Kasumi-1 (cell line): Measurements from ENCODE around the gene CA9.

ENCODE experiments used
- DNase-seq, 2 experiments: peaks; one replicate each; lab custom pipeline; 2025; lab: John Stamatoyannopoulos, UW

The CA9 gene

DNA sequence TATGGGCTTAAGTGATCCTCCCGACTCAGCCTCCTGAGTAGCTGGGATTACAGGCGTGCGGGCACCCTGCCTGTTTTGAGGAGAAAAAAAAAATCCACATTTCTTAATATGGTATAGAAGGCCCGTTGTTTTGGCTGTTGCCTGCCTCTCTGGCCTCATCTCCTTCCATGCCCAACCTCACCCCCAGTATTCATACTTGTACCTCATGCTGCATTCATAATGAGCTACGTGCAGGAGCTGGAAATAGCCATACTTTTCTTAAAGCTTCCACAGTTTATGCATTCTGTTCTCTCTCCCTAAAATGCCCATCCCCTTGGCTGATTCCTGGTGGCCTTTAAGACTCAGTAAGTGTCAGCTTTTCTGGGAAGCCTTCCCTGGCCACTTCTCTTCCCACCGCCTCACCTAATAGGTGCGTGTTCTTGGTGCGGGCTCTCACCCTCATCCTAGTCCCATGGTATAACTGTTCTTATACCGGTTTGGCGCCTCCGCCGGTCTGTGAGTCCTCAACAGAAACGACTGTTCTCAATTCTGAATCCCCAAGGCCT, 18.1 kb downstream of the CA9 start:
- no peak for DNase-seq

DNA sequence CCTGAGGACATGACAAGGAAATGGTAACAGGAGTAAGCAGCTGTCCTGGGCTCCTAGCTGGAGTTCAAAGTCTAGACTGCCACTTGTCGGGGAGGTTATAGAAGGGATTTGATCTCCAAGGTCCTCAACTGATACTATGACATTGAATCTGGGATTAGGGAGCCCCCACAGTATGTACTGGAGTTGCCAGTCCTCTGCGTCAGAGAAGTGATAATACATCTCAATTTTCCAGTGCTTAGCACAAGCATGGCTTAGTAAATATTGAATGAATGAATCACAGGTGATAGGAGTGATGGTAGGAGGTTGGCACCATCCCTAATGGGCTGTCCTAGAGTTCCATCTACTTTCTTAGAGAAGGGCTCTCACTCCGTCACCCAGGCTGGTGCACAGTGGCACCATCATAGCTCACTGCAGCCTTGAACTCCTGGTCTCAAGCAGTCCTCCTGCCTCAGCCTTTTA, 22.2 kb downstream of the CA9 start:
- no peak for DNase-seq

DNA sequence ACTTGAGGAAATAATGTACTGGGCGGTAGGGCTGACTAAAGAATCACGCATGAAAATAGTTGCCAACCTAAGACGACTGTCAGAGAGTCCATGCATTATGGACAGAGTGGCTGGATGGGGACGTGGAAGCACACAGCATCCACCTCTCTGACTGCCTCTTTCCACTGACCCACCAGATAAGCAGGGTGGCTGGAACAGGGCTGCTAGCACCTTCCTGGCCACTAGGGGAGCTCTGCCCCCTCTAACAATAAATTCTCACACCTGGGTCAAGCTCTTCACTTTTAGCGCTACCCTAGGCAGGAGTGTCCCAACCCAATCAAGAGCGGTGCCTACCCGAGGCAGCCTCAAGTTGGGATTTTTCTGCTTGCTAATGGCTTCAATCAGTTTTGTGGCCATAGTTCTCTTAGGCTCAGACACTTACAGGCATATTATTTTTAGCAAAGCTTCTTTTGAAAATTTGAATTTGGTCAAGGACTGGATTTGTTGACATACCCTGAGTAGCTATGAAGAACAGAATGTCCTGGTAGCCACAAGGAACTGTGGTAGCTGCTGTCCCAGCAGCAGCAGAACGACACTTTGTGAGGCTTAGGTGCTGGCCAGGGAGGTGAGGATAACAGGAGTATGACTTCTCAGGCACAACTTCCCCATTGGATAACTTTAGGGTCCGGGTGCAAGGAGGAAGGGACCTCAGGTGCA, 22.9 kb downstream of the CA9 start:
- DNase-seq, result peak; percentile 27 to 47

DNA sequence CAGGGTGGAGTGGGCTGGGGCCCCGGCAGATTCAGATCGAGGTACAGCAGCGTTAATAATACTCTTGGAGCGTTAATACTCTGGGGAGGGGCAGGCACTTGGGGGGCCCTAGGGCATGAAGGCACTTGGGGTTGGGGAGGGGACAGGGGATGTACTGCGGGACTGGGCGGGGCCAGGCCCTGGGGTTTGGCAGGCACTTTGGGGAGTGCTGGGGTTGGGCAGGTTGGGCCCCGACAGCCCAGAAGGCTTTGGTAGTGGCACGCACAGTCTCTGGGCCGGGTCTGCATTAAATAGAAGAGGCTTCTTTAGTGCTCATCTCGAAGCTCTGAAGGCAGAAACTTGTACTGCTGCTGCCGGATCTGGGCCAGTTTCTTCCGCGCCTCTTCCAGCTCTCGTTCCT, 23.8 kb downstream of the CA9 start:
- no peak for DNase-seq

DNA sequence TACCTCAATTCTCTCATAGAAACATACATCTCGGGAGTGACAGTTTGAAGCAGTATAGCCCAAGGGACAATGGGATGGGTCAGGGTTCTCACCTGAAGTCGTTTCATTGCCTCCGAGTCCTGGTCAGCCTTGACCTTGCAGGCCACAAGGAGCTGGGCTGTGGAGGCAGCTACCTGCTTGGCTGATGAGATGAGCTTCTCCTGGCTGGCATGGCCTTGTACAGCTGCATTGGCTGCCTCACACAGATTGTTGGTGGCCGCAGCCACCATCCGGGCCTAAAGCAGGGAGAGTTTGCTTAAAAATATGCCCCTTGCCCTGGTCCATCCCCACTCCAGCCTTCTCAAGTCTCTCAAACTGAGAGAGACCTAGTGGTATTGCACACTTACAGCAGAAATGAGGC, 24.5 kb downstream of the CA9 start:
- no peak for DNase-seq

DNA sequence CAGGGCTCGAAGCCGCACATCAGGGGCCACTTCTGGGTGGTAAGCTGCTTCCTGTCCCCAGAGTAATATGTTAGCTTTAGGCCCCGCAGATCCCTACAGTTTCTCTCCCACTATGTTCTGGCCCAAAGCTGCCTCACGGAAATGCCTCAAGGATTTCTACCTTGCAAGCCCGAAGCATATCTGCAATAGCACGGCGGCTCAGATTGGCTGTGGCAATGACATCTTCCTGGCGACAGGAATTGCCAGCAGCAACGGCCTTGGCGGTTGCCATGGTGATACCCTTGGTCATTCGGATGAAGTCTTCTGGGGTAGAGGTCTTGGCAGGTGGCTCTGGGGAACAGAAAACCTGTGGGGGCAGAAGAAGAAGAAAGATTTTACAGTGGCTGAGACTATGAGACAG, 26.3 kb downstream of the CA9 start:
- DNase-seq, result no peak

DNA sequence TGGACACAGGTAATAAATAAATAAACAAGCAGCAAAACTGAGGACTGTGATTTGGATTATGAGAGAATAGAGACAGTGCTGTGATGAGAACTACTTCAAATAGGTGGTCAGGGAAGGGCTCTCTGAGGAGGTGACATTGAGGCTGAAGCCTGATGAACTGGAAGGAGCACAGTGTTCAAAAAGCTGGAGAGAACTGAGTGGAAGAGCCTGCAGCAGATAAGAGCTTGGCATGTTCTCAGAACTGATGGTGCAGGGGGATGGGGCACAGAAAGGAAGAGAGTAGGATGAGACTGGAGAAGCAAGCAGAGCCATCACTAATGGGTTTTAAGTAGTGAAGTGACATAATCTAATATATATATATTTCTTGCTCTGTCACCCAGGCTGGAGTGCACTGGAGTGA, 27.2 kb downstream of the CA9 start:
- DNase-seq, result no peak

DNA sequence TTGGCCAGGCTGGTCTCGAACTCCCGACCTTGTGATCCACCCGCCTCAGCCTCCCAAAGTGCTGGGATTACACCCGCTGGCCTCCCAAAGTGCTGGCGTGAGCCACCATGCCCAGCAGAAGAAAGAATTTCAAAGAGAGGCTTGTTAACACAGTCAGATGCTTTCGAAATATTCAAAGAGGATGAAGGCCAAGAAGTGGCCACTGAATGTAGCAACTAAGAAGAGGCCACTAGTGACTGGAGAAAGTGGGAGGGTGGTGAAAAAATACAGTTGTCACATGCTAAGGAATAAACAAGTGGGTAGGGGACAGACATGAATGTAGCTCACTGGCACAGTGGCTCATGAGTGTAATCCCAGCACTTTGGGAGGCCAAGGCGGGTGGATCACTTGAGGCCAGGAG, 29.0 kb downstream of the CA9 start:
- no peak for DNase-seq

DNA sequence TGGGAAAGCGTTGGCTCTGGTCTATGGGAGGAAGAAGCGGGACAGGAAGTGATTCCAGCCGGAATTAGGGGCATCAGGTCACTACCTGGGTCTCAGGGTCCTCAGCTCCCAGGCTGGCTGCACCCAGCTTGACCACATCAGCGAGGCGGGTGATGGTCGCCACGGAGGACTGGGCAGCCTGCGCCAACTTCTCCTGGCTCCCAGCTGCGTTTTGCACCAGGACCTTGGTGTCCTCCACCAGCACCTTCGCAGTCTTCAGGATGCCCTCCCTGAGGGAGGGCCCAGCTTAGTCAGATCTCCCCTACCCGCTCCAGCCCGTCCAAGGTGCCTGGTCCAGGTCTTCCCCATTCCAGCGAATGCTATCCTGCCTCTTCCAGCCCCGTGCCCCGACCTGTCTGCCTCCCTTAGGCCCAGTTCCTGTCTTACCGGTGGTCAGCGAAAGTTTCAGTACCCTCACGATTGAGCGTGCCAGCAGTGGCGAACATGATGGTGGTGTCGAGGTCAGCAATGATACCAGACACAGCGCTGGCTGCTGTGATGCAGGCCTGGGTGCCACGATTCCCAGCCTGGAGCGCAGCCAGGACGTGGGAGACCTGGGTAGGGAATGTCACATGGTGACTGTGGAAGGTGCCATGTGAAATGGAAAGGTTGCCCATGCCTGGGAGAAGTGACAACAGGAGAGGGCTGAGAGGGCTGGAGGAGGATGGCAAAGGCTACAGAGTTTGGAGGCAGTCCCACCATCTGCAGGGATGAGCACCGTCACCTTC, 30.4 kb downstream of the CA9 start:
- DNase-seq, result no peak

DNA sequence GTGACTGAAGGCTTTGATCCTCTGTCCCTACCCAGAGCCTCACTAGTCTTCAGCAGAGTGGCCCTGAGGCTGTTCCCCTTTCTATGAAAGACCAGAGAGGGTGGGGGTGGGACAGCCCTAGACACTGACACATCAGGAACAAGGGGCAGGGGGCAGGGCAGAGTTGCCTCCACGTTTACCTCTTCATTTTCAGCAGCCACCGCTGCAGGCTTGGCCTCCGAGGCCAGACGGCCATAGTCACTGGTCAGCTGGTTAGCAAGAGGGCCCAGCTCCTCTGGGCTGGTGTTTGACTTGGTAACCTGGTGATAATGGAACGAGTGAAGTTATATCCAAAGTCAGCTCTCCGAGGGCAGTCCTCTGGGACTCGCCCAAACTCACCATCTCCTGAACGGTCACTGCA, 31.6 kb downstream of the CA9 start:
- DNase-seq, result no peak

DNA sequence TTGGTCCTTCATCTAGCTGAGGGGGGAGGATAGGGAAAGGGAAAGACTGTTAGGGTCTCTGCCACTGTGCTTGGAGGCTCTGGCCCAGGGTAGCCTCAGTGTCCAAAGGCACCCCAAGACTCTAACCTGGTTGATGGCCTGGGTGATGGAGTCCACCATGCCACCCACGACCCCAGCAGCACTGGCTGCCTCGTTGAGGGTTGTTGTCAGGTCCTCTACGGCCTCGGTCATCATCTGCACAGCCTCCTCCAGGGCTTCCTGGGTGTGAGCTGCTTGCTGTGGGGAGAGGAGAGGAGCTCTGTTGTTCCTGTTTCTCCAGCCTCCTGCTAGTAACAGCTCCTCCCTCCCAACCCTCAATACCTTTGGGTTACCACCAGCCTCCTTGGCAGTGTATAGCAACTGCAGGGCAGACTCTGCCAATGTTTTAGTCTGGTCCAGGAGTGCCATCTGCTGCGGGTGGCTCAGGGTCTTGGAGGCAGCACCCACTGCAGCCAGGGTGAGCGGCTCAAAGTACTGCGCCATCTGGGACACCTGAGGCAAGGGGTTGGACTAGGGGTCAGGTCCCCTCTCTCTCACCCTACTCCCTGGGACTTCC, 32.2 kb downstream of the CA9 start:
- no peak for DNase-seq

DNA sequence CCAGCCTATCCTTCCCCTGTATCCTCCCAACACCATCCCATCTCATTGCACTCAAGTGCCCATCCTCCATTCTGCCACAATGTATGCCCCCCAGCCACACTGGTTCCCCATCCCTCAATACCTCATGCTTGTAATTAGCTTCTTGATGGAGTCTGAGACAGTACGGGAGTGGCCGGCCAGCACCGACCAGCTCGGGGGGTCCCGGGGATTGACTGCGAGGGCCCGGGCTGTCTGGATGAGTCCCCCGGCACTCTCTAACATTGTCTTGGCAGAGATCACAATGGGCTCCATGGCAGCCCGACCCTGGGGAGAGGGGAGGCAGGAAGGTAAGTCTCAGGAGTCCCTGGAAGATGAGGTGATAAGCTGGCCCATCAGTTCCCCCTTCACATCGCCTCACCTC, 33.2 kb downstream of the CA9 start:
- no peak for DNase-seq

DNA sequence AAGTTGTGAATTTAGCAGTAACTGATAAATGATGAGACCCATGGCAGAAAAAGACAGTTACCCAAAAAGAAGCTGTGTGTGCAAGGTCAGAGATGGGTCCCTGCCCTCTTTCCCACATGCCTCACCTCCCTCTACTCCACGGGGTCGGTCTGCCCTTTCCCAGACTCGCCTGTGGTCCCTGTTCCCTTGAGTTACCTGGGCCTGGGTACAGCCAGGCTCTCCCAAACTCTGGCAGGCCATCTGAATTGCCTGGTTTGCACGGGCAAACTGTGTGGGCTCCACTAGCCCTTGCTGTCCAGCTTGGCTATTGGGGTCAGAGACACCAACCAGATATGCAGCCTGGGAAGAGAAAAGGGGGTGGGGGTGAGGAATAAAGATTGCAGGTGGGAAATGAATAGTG, 34.4 kb downstream of the CA9 start:
- DNase-seq, result no peak

DNA sequence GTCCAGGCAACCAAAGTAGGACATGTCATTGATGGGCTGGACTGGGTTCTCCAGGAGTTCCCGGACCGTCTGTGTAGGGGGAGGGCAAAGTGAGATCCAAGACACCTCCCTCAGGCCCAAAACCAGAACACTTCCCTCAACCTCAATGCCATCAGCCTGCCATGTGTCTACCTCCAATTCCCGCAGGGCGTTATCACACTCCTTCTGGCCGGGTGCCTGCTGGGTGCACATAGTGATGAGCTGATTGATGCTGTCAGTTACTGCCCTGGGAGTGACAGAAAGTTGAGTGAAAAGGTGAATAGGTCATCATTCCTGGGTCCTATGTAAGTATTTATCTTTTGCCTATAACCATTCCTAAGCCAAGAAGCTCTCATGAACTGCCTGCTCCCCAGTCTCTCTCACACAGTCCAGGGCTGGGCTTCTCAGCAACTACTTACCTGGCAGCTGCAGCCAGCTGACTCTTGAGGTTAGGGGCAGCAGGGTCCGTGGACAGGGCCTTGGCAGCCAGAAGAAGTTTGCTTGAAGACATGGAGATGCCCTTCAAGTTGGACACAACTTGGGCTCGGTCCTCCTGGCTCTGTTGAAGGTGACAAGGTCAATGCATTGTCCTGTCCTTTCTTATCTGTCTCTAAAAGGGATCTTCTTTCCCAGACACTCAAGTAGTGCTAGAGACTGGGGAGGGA, 37.2 kb downstream of the CA9 start:
- DNase-seq, result no peak

DNA sequence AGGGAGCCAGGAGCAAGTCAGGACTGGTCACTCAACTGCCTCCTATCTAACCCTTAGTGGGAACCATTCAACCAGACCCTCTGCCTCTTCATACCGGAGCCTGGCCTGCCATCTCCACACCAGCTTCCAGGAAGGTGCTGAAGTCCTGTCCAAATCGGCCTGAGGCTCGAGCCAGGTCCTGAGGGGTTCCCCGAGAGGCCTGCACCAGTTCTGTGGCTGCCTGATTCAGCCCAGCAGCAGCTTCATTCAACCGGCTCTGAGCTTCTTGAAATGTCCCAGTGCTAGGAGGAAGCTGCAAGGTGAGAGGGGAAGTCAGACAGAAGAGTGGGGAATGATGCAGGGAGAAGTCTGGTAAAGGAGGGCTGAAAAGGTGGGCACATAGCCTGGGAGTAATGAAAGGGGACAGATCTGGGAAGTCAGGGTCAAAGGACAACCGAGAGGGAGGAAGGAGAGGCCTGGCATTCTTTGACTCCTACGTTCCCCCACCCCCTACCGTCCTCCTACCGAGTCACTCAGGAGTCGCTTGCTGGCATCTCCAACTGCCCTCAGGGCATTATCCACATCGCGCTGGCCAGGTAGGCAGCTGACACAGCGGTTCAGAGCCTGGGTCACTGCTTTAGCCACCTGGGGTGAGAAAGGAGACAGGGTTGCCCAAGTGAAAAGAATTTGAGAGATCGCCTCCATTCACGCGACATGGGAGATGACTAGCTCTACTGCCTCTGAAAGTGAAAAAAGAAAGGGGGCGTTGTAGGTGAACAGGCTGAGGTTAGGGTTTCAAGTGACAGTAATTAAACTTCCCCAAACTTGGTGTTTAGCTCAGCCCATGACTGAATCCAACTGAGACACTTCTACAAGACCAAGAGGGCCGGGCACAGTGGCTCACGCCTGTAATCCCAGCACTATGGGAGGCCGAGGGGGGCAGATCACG, 38.0 kb downstream of the CA9 start:
- no peak for DNase-seq

DNA sequence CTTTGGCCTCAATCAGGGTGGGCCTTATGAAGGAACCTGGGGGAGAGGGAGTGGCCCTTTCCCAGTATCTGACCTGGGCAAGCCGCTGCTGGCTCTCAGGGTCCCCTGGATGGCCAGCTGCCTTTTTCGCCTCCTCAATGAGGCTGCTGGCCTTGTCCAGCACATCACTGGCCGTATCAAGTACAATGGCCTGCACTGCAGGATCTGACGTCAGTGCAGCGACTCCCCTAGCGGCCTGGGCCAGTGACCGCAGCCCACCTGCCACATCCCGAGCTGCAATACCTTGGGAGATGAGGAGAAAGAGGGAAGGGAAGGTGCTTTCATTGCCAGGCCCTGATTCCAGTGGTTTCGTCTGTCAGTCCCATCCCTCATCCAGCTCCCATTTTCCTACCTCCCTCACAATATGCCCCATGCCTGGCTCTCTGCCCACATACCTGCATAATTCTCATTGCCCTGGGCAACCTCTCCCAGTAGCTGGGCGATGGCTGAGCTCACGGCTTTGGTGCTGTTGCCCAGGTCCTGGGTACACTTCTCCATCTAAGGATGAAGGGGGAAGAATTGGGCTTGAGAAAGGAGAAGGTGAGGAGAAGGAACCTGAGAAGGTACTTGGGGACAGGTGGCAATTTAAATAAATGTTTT, 39.2 kb downstream of the CA9 start:
- no peak for DNase-seq

DNA sequence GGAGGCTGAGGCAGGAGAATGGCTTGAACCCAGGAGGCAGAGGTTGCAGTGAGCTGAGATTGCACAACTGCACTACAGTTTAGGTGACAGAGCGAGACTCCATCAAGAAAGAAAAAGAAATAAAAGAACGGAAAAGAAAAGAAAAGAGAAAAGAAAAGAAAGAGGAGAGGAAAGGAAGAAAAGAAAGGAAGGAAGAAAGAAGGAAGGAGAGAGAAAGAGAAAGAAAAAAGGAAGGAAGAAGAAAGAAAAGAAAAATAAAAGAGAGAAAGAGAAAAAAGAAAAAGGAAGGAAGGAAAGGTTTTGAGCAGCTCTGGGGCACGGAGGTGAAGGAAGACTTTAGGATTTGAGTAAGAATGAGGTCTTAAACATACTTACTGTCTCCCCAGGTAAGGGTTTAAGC, 39.9 kb downstream of the CA9 start:
- DNase-seq, result no peak

DNA sequence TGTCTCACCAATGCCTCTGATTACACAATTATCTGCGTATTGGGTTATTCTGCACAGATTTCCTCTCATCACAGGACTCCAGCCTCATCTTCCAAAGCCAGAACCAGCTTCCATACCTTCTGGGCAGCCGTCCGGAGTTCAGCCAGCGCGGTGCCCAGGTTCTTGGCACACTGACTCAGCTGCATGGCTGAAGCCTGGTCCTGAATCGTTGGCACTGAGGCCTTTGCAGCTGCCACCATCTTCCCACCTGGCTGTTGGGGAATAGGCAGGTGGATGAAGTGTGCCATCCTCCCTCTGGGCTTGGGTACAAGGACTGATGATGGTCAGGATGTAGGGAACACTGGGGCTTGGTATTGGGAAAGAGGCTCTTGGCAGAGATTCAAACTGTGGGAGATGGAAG, 40.4 kb downstream of the CA9 start:
- DNase-seq, result no peak

DNA sequence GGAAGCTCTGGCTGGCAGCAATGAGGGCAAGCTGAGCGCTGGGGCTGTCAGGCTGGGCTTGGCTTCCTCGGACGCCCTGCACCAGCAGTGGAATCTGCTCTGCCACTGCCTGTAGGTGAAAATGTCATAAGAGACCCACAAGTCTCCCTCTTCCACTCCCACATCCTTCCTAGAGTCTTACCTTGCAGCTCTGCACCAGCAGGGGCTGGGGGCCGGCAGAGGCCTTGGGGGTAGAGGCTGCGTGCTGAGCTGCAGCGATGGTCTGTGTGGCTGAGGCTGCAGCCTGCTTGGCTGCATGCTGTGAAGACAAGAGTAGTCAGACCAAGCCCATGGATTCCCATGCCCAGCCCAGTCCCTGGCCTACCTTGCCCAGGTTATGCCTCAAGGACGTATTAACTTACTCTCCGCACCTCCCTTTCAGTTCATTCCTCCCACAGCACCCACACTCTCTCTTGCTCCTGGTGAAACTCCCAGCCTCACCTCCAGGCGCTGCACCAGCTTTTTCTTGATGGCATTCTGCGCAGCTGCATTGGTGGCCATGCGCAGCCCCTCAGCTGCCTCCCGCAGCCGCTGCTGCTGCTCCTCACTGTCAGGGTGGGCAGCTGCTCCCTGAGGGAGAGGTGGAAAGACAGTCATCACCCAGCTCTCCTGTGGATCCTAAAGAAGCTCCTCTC, 41.0 kb downstream of the CA9 start:
- no peak for DNase-seq

DNA sequence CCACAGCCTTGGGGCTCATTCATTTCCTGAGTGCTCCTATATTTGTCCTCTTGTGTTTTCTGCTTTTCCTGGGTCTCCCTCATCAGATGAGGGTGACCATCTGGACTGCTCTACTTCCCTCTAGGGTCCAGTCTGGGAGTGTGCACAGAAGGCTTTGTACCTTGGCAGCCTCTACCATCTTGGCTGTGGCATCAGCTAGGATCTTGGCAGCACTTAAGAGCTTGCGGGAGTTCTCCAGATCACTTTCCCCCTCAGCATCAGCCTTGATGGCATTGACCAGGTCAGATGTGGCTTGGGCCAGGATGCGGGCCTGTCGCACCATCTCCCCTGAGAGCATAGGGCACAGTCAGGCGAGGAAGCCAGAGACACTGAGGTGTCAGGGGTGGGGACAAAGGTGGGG, 42.5 kb downstream of the CA9 start:
- no peak for DNase-seq
